ENCODE data around the gene METTL3.
"Not testable (repeated sequence)": the region's sequence is repeated elsewhere in the genome, so short reads cannot be mapped to it uniquely, and the experiment has no call there.

The METTL3 gene

GRCh38 chr14:21510735-21511657 lies at the start of gene METTL3:
TSS of gene METTL3 (minus strand) at chr14:21511340. CDS start at chr14:21511223, 117 bp downstream.
- peak; percentile 93 for DNase-seq

GRCh38 chr14:21558703-21559170 lies 47.6 kb upstream of the METTL3 start:
- no peak for DNase-seq

GRCh38 chr14:21557084-21557901 lies 46.2 kb upstream of the METTL3 start:
- peak; percentile 91 for DNase-seq

- no peak for DNase-seq
Measured at GRCh38 chr14:21556378-21557083, 45.4 kb upstream of the METTL3 start.

- DNase-seq = no peak
Measured at GRCh38 chr14:21553266-21553665, 42.1 kb upstream of the METTL3 start.

GRCh38 chr14:21544588-21544987 lies 33.4 kb upstream of the METTL3 start:
- not testable (repeated sequence) for DNase-seq

GRCh38 chr14:21543963-21544362 lies 32.8 kb upstream of the METTL3 start:
- DNase-seq = no peak

GRCh38 chr14:21543521-21543960 lies 32.4 kb upstream of the METTL3 start:
- no peak for DNase-seq

- no peak for DNase-seq
Measured at GRCh38 chr14:21541413-21542074, 30.4 kb upstream of the METTL3 start.

GRCh38 chr14:21539189-21539940 lies 28.2 kb upstream of the METTL3 start:
- DNase-seq = no peak

- DNase-seq = no peak
Measured at GRCh38 chr14:21537090-21537424, 25.9 kb upstream of the METTL3 start.

GRCh38 chr14:21536418-21537089 lies 25.4 kb upstream of the METTL3 start:
- no peak for DNase-seq

GRCh38 chr14:21535545-21536417 lies 24.6 kb upstream of the METTL3 start:
- DNase-seq = no peak

GRCh38 chr14:21534576-21534975 lies 23.4 kb upstream of the METTL3 start:
- DNase-seq = no peak

- DNase-seq = no peak
Measured at GRCh38 chr14:21533294-21533693, 22.2 kb upstream of the METTL3 start.

GRCh38 chr14:21529515-21529914 lies 18.4 kb upstream of the METTL3 start:
- no peak for DNase-seq

- no peak for DNase-seq
Measured at GRCh38 chr14:21528381-21529348, 17.5 kb upstream of the METTL3 start.

- no peak for DNase-seq
Measured at GRCh38 chr14:21527318-21527679, 16.2 kb upstream of the METTL3 start.

All from NCI-H2081 treated with DMSO at 0.1 percent for 48 hours (cell line).